ENCODE measurements around the gene USP49. TPM values are rescaled to one million over a fixed set of nuclear protein-coding genes. Genes with fewer than 3 reads are reported as not detected.

The USP49 gene
- total RNA-seq, 4 donors from 2014 or later: 6.5 to 13.8 (median 8.8) TPM

GRCh38 chr6:41934278-41935192 is 39.4 kb upstream of the USP49 start:
- Histone ChIP-seq H3K36me3 (peaks cover 0 to 79% (median 33%) of the 10 kb centered on the region in 3 donors), H3K4me3 (no peak overlapping the region), H3K4me1 (peaks cover 0 to 48% (median 19%) of the 10 kb centered on the region in 4 donors), H3K27ac (no peak overlapping the region), H3K27me3 (no peaks in the 10 kb centered on the region), H3K9me3 (no peaks in the 10 kb centered on the region)
- DNase-seq (ENCODE audit: low spot score in 2 of 2): no peak
- TF ChIP-seq CTCF (IDR thresholded peaks at IDR 0.05): no peak
- no peak for TF ChIP-seq POLR2A (IDR thresholded peaks at IDR 0.05)
- no peak for TF ChIP-seq EP300 (IDR thresholded peaks at IDR 0.05)
- WGBS, 2 donors: 73 to 74% methylated on average over 7 of the region's 7 CpGs

DNA sequence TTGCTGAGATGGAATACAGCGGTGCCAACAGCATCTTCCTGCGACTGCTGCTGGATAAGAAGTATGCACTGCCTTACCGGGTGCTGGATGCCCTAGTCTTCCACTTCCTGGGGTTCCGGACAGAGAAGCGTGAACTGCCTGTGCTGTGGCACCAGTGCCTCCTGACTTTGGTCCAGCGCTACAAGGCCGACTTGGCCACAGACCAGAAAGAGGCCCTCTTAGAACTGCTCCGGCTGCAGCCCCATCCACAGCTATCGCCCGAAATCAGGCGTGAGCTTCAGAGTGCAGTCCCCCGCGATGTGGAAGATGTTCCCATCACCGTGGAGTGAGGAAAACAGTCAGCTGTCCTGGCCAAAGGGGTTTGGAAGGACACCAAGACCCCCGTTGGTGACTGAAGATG is 37.2 kb upstream of the USP49 start:
- 90 to 91% methylated on average over 15 of the region's 15 CpGs for WGBS, 2 donors
- no peak for DNase-seq (ENCODE audit: low spot score in 2 of 2)
- peaks cover 0 to 26% (median under 1%) of the 10 kb centered on the region in 4 donors for H3K4me1 ChIP-seq
- H3K4me3 ChIP-seq: no peak overlapping the region
- no peaks in the 10 kb centered on the region for H3K9me3 ChIP-seq
- peaks cover 0 to 100% (median 33%) of the 10 kb centered on the region in 3 donors for H3K36me3 ChIP-seq
- no peak for TF ChIP-seq EP300 (IDR thresholded peaks at IDR 0.05)
- TF ChIP-seq POLR2A (IDR thresholded peaks at IDR 0.05): no peak
- TF ChIP-seq CTCF (IDR thresholded peaks at IDR 0.05): no peak
- no peak overlapping the region for H3K27ac ChIP-seq
- H3K27me3 ChIP-seq: no peaks in the 10 kb centered on the region

DNA sequence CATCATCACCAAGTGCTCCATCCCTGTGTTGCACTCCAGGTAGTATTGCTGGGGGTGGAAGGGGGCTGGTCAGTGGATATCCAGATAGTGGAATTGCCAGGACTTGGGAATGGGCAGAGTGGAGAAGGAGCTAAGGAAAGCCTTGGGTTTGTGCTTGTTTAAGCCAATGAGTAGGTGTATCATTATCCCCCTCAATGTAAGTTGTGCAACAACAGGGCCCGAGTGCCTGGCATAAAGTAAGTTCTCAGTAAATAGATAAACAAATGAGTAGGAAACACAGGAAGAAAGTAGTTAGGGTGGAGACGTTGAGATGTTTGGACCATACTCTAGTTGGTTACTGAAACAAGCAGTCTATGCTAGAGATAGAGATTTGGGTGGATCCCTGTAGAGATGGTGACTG is 36.6 kb upstream of the USP49 start:
- H3K27me3 ChIP-seq: no peaks in the 10 kb centered on the region
- no peak overlapping the region for H3K4me3 ChIP-seq
- no peak overlapping the region for H3K27ac ChIP-seq
- peaks cover 0 to 20% (median 0%) of the 10 kb centered on the region in 4 donors for H3K4me1 ChIP-seq
- WGBS, 2 donors: 56 to 68% methylated on average over 2 of the region's 2 CpGs
- H3K36me3 ChIP-seq: peaks cover 0 to 100% (median 33%) of the 10 kb centered on the region in 3 donors
- TF ChIP-seq CTCF (IDR thresholded peaks at IDR 0.05): no peak
- no peak for TF ChIP-seq POLR2A (IDR thresholded peaks at IDR 0.05)
- no peak for TF ChIP-seq EP300 (IDR thresholded peaks at IDR 0.05)
- no peaks in the 10 kb centered on the region for H3K9me3 ChIP-seq
- no peak for DNase-seq (ENCODE audit: low spot score in 2 of 2)

DNA sequence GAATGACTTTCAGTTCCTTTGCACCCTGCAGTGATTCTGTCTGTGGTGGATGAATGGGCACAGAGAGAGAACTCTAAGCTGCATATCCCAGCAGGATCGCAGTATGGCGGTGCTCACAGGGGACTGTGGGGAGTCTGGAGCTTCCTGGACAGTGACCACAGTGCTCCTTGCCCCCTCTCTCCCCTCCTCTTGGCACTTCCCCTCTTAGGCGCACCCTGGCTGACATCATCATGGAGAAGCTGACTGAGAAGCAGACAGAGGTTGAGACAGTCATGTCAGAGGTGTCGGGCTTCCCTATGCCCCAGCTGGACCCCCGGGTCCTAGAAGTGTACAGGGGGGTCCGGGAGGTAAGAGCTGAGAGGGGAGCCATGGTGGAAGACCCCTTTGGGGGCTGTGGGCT is 34.7 kb upstream of the USP49 start:
- WGBS, 2 donors: 79 to 83% methylated on average over 6 of the region's 6 CpGs
- Histone ChIP-seq H3K9me3 (no peaks in the 10 kb centered on the region), H3K27ac (no peak overlapping the region), H3K27me3 (no peaks in the 10 kb centered on the region), H3K4me1 (peaks cover 0 to 3% (median 0%) of the 10 kb centered on the region in 4 donors), H3K4me3 (no peak overlapping the region), H3K36me3 (peaks cover 0 to 87% (median 20%) of the 10 kb centered on the region in 3 donors)
- DNase-seq (ENCODE audit: low spot score in 2 of 2): no peak
- TF ChIP-seq EP300 (IDR thresholded peaks at IDR 0.05) (no peak), POLR2A (IDR thresholded peaks at IDR 0.05) (no peak), CTCF (IDR thresholded peaks at IDR 0.05) (no peak)

GRCh38 chr6:41927253-41927652 is 32.1 kb upstream of the USP49 start:
- WGBS, 2 donors: 85 to 88% methylated on average over 6 of the region's 6 CpGs
- no peak for DNase-seq (ENCODE audit: low spot score in 2 of 2)
- H3K27me3 ChIP-seq: no peaks in the 10 kb centered on the region
- H3K4me1 ChIP-seq: peaks cover 0 to 28% (median 5%) of the 10 kb centered on the region in 4 donors
- H3K9me3 ChIP-seq: no peaks in the 10 kb centered on the region
- TF ChIP-seq POLR2A (IDR thresholded peaks at IDR 0.05) (no peak), CTCF (IDR thresholded peaks at IDR 0.05) (no peak), EP300 (IDR thresholded peaks at IDR 0.05) (no peak)
- peaks cover 0 to 61% (median 9%) of the 10 kb centered on the region in 3 donors for H3K36me3 ChIP-seq
- no peak overlapping the region for H3K4me3 ChIP-seq
- H3K27ac ChIP-seq: no peak overlapping the region
